ENCODE data around the gene FMN1.

Gene FMN1

GRCh38 chr15:32884146-32884545 lies 310.4 kb downstream of the FMN1 start:
- DNase-seq = no peak
- in situ Hi-C loops (cut with MboI; ENCODE audit: low pct_unique_long_range_greater_than_20kb, low sequenced_read_pairs) = no loop called here

- in situ Hi-C loops (cut with MboI; ENCODE audit: low pct_unique_long_range_greater_than_20kb, low sequenced_read_pairs) = no loop called here
- no peak for DNase-seq
Measured at GRCh38 chr15:32882955-32883354, 311.6 kb downstream of the FMN1 start.

- no peak for DNase-seq
- in situ Hi-C loops (cut with MboI; ENCODE audit: low pct_unique_long_range_greater_than_20kb, low sequenced_read_pairs) = no loop called here
Measured at GRCh38 chr15:32881528-32881927, 313.0 kb downstream of the FMN1 start.

- DNase-seq = no peak
- in situ Hi-C loops (cut with MboI; ENCODE audit: low pct_unique_long_range_greater_than_20kb, low sequenced_read_pairs) = no loop called here
Measured at GRCh38 chr15:32880642-32881041, 313.9 kb downstream of the FMN1 start.

GRCh38 chr15:32879980-32880379 lies 314.5 kb downstream of the FMN1 start:
- no peak for DNase-seq
- in situ Hi-C loops (cut with MboI; ENCODE audit: low pct_unique_long_range_greater_than_20kb, low sequenced_read_pairs) = no loop called here

GRCh38 chr15:32878869-32879805 lies 315.4 kb downstream of the FMN1 start:
- no peak for DNase-seq
- in situ Hi-C loops (cut with MboI; ENCODE audit: low pct_unique_long_range_greater_than_20kb, low sequenced_read_pairs) = no loop called here

- no peak for DNase-seq
- in situ Hi-C loops (cut with MboI; ENCODE audit: low pct_unique_long_range_greater_than_20kb, low sequenced_read_pairs) = no loop called here
Measured at GRCh38 chr15:32878342-32878741, 316.2 kb downstream of the FMN1 start.

- in situ Hi-C loops (cut with MboI; ENCODE audit: low pct_unique_long_range_greater_than_20kb, low sequenced_read_pairs) = no loop called here
- no peak for DNase-seq
Measured at GRCh38 chr15:32877252-32878019, 317.1 kb downstream of the FMN1 start.

GRCh38 chr15:32873284-32874114 lies 321.0 kb downstream of the FMN1 start:
- in situ Hi-C loops (cut with MboI; ENCODE audit: low pct_unique_long_range_greater_than_20kb, low sequenced_read_pairs) = no loop called here
- no peak for DNase-seq

GRCh38 chr15:32872621-32873283 lies 321.8 kb downstream of the FMN1 start:
- DNase-seq = no peak
- in situ Hi-C loops (cut with MboI; ENCODE audit: low pct_unique_long_range_greater_than_20kb, low sequenced_read_pairs) = no loop called here

- in situ Hi-C loops (cut with MboI; ENCODE audit: low pct_unique_long_range_greater_than_20kb, low sequenced_read_pairs) = no loop called here
- DNase-seq = no peak
Measured at GRCh38 chr15:32871883-32872282, 322.6 kb downstream of the FMN1 start.

- in situ Hi-C loops (cut with MboI; ENCODE audit: low pct_unique_long_range_greater_than_20kb, low sequenced_read_pairs) = no loop called here
- DNase-seq = no peak
Measured at GRCh38 chr15:32870240-32871033, 324.1 kb downstream of the FMN1 start.

- in situ Hi-C loops (cut with MboI; ENCODE audit: low pct_unique_long_range_greater_than_20kb, low sequenced_read_pairs) = no loop called here
- DNase-seq = no peak
Measured at GRCh38 chr15:32869776-32870175, 324.7 kb downstream of the FMN1 start.

- DNase-seq = no peak
- in situ Hi-C loops (cut with MboI; ENCODE audit: low pct_unique_long_range_greater_than_20kb, low sequenced_read_pairs) = no loop called here
Measured at GRCh38 chr15:32867313-32867626, 327.2 kb downstream of the FMN1 start.

GRCh38 chr15:32866454-32867312 lies 327.8 kb downstream of the FMN1 start:
- in situ Hi-C loops (cut with MboI; ENCODE audit: low pct_unique_long_range_greater_than_20kb, low sequenced_read_pairs) = no loop called here
- no peak for DNase-seq

- no peak for DNase-seq
- in situ Hi-C loops (cut with MboI; ENCODE audit: low pct_unique_long_range_greater_than_20kb, low sequenced_read_pairs) = no loop called here
Measured at GRCh38 chr15:32864841-32865240, 329.7 kb downstream of the FMN1 start.

GRCh38 chr15:32864051-32864450 lies 330.5 kb downstream of the FMN1 start:
- in situ Hi-C loops (cut with MboI; ENCODE audit: low pct_unique_long_range_greater_than_20kb, low sequenced_read_pairs) = no loop called here
- no peak for DNase-seq

- in situ Hi-C loops (cut with MboI; ENCODE audit: low pct_unique_long_range_greater_than_20kb, low sequenced_read_pairs) = no loop called here
- no peak for DNase-seq
Measured at GRCh38 chr15:32861761-32862160, 332.8 kb downstream of the FMN1 start.

Measured in KBM-7 (cell line).